GM12878 (cell line): ENCODE data around the gene PC. TPM values are rescaled to one million over a fixed set of nuclear protein-coding genes. Genes with fewer than 3 reads are reported as not detected.
A peak's percentile ranks its signal among the peaks of the same experiment; 100 is the strongest.

Source experiments
- ATAC-seq: fragments of 200-7000 bp; cut with Tn5 transposase; 3 replicates; pipeline ENCODE4 v1.9.1; 2020; ENCODE audit warnings: mild to moderate bottlenecking, moderate library complexity
- BruUV-seq: library from RNA; stranded (reverse); fragments of 400-500 nt; replicated peaks from 2 replicates; lab custom pipeline; 2021; lab: Mats Ljungman, UMichigan
- CTCF ChIA-PET: fragments of 300-600 bp; sonication (Branson Sonifier 250); formaldehyde crosslinking; extraction: SDS; loops from one replicate; lab custom pipeline; 2021; ENCODE audit warnings: inconsistent platforms; lab: Yijun Ruan, JAX
- POLR2A ChIA-PET: fragments of 350-600 bp; formaldehyde crosslinking; extraction: SDS; loops from one replicate; lab custom pipeline; 2021; ENCODE audit warnings: inconsistent platforms; lab: Charles Lee
- RAD21 ChIA-PET: fragments of 300-600 bp; sonication (Branson Sonifier 250); formaldehyde crosslinking; loops from one replicate; lab custom pipeline; 2023; ENCODE audit warnings: antibody characterized with exemption; ENCODE audit not compliant: unreplicated experiment; lab: Charles Lee
- SMC1A ChIA-PET: fragments of 300-600 bp; sonication (Branson Sonifier 250); formaldehyde crosslinking; loops from one replicate; lab custom pipeline; 2023; ENCODE audit not compliant: unreplicated experiment, uncharacterized antibody; lab: Charles Lee
- DNase-seq: peaks from one replicate; pipeline ENCODE4 v3.0.0-alpha.2; 2011; ENCODE audit warnings: low read depth, low spot score
- FAIRE-seq: peaks from 3 replicates; lab custom pipeline; 2011; peaks lifted over from hg19 to GRCh38; lab: Jason Lieb, UNC
- H2AFZ ChIP-seq: 2 replicates; pipeline ENCODE4 v1.6.0; 2011; ENCODE audit warnings: low read depth, low read length, control low read depth; ENCODE audit not compliant: control insufficient read depth
- H3K27ac ChIP-seq: 2 replicates; pipeline ENCODE4 v1.5.1; 2011; ENCODE audit warnings: control low read depth; ENCODE audit not compliant: control insufficient read depth, insufficient read depth
- H3K27me3 ChIP-seq, 2 experiments: replicated peaks in 1 of 2; 2 replicates each; pipeline versions ENCODE4 v1.6.0 to v1.6.1; 2011; ENCODE audit warnings: low read length in 1 of 2; ENCODE audit not compliant: control insufficient read depth in 2 of 2, insufficient read depth in 2 of 2
- H3K36me3 ChIP-seq, 2 experiments: 2 replicates each; pipeline ENCODE4 v1.5.1; 2011; ENCODE audit warnings: low read length in 1 of 2; ENCODE audit not compliant: control insufficient read depth in 2 of 2, insufficient read depth in 2 of 2
- H3K4me1 ChIP-seq: 2 replicates; pipeline ENCODE4 v1.6.1; 2011; ENCODE audit warnings: mild to moderate bottlenecking, low read length, moderate library complexity, mixed read lengths; ENCODE audit not compliant: control insufficient read depth, insufficient read depth
- H3K4me2 ChIP-seq: 2 replicates; pipeline ENCODE4 v1.6.0; 2011; ENCODE audit warnings: control low read depth; ENCODE audit not compliant: control insufficient read depth, insufficient read depth
- H3K4me3 ChIP-seq: fragments of 200-600 bp; sonication (generic); 2 replicates; pipeline ENCODE4 v1.5.1; 2016
- H3K79me2 ChIP-seq: 2 replicates; pipeline ENCODE4 v1.6.0; 2011; ENCODE audit warnings: low read length; ENCODE audit not compliant: control insufficient read depth, insufficient read depth
- H3K9ac ChIP-seq: 2 replicates; pipeline ENCODE4 v1.8.0; 2011; ENCODE audit warnings: low read length, control low read depth, mixed read lengths; ENCODE audit not compliant: control insufficient read depth, insufficient read depth
- H3K9me3 ChIP-seq: replicated peaks from 3 replicates; pipeline ENCODE4 v1.5.1; 2011; ENCODE audit warnings: mild to moderate bottlenecking, low read length; ENCODE audit not compliant: control insufficient read depth, insufficient read depth
- H4K20me1 ChIP-seq: 2 replicates; pipeline ENCODE4 v1.6.0; 2011; ENCODE audit not compliant: control insufficient read depth, insufficient read depth
- DPF2 ChIP-seq: fragments of 450-650 bp; IDR thresholded peaks from 2 replicates; pipeline ENCODE4 v1.6.1; 2017; ENCODE audit warnings: mild to moderate bottlenecking
- MYC ChIP-seq: IDR thresholded peaks from 2 replicates; pipeline ENCODE4 v1.6.1; 2011; ENCODE audit warnings: mild to moderate bottlenecking, low read length, moderate library complexity, inconsistent platforms; ENCODE audit not compliant: insufficient read depth, insufficient replicate concordance, insufficient read length, severe bottlenecking
- POLR2AphosphoS5 ChIP-seq: IDR thresholded peaks from 2 replicates; pipeline ENCODE4 v1.6.1; 2011; ENCODE audit warnings: mild to moderate bottlenecking, low read length, inconsistent platforms
- ZNF217 ChIP-seq: fragments of 450-650 bp; IDR thresholded peaks from 2 replicates; pipeline ENCODE4 v1.6.1; 2017; ENCODE audit warnings: antibody characterized with exemption, mild to moderate bottlenecking
- WGBS: methylation state at CpG from one replicate; pipeline ENCODE4 v1.1.6; 2016; ENCODE audit warnings: low lambda C conversion rate; ENCODE audit not compliant: insufficient replicate concordance, insufficient coverage; ENCODE audit errors: missing lambda C conversion rate; 5-methylcytosine and 5-hydroxymethylcytosine counted together
- in situ Hi-C: fragments of 300-500 bp; cut with MboI; formaldehyde crosslinking; loops from 9 replicates; pipeline ENCODE4 v1.14.3; 2018; ENCODE audit warnings: mixed read lengths
- intact Hi-C: fragments of 100-400 bp; cut with micrococcal nuclease; formaldehyde crosslinking; loops from one replicate; pipeline ENCODE4 v1.14.2; 2022; ENCODE audit not compliant: unreplicated experiment
- polyA plus RNA-seq, 11 experiments: library from polyadenylated mRNA; depleted of rRNA in 4 of 11; unstranded in 6 of 11; stranded (reverse) in 5 of 11; fragments of >200 nt; fragmentation: Nextera tagmentation in 4 of 11; fragmentation: Illumina TruSeq in 1 of 11; extraction: Ambion mirVana in 4 of 11; extraction: Trizol in 1 of 11; gene quantifications; 1 replicate in 1 of 11; 2 replicates in 10 of 11; pipeline versions ENCODE4 v1.2.1 to v1.2.3, GENCODE V29; 2011 to 2016; ENCODE audit warnings: inconsistent platforms in 2 of 11, missing spikeins in 2 of 11, low read depth in 1 of 11
- total RNA-seq, 4 experiments: library from RNA; depleted of rRNA in 3 of 4; stranded (reverse); fragments of >200 nt in 3 of 4; fragmentation: Illumina TruSeq in 1 of 4; extraction: Trizol in 1 of 4; gene quantifications; 2 replicates each; pipeline versions ENCODE4 v1.2.1 to v1.2.3, GENCODE V29; 2013 to 2021

Gene PC
- total and polyA plus RNA-seq, 10 of the 15 experiments (the other 5 are each of a cell fraction or from before 2014, with no cell fraction given): 0.22 to 10.3 (median 4.5) TPM

DNA sequence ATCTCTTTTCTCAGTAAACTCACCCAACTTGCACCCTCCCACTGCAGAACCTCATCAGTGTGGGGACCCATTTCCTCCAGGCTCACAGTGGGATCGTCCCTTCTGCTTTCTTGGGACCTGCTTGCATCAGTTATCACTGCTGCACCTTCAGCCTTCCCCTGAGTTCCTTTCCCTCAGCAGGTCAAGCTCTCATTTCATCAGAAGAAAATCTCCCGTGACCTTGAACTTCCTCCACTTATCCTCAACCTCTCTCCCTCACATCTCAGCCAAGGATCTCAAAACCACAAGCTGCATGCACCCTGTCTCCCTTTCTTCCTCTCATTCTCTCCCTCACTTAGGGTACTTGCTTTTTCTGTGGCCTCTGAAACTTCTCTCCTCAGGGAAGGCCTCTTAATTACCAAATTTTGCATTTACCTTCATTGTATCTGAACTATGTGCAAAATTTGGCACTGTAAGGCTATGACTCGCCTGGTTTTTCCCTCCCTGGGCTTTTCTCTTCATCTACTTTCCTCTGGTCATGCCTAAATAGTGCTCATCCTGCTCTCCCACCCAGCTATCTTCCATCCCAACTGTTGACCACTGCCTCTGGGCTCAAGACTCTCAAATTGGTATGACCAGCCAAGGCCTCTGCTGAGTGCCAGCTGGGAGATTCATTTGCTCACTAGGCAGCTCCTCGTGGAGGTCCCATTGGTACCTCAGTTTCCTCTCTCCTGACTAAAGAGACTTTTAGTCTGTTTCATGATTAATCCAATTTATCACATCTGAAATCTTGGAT lies 117.7 kb downstream of the PC start:
- Histone ChIP-seq H2AFZ (no peak overlapping the region), H3K4me1 (peaks cover 16% of the 10 kb centered on the region), H3K27ac (no peak overlapping the region), H3K4me2 (no peak overlapping the region; the same call in 1 of the 2 replicates), H3K4me3 (no peak overlapping the region), H3K9me3 (no peaks in the 10 kb centered on the region), H4K20me1 (no peaks in the 10 kb centered on the region), H3K36me3 (peaks cover 0 to 12% of the 10 kb centered on the region in 2 experiments; a peak in 1 of 4 replicates), H3K79me2 (peaks cover 37% of the 10 kb centered on the region), H3K27me3 (no peaks in the 10 kb centered on the region), H3K9ac (no peak overlapping the region)
- RAD21 ChIA-PET: interaction anchor here (1.9 kb wide), 1 partner anchor 145 kb away, joined by 6 read pairs; no protein-coding TSS in a partner anchor
- no peak for TF ChIP-seq MYC
- TF ChIP-seq DPF2: no peak
- no peak for TF ChIP-seq ZNF217
- TF ChIP-seq POLR2AphosphoS5: peak; percentile 45; the same call in 1 of the 2 replicates
- intact Hi-C loops (no loop called here), in situ Hi-C loops (no loop called here)
- 74% methylated on average over 4 of the region's 4 CpGs for WGBS
- POLR2A ChIA-PET: interaction anchor here (0.6 to 0.7 kb wide), 2 partner anchors 16 to 805 kb away, joined by 3 read pairs; no protein-coding TSS in a partner anchor
- SMC1A ChIA-PET: no interaction called here
- FAIRE-seq (no peak), ATAC-seq (no peak), DNase-seq (no peak)
- CTCF ChIA-PET: interaction anchor here (1.0 to 3.3 kb wide), 5 partner anchors 11 to 162 kb away, joined by 3 to 11 read pairs (median 4); partner anchors contain the start of gene RBM4B
- no TSS peak for BruUV-seq
